Measurements from ENCODE around the gene NRG2. TPM values are rescaled to one million over a fixed set of nuclear protein-coding genes. Genes with fewer than 3 reads are reported as not detected.

Gene NRG2
- total and polyA plus RNA-seq, 8 donors = 1.2 to 5.2 (median 3.0) TPM

DNA sequence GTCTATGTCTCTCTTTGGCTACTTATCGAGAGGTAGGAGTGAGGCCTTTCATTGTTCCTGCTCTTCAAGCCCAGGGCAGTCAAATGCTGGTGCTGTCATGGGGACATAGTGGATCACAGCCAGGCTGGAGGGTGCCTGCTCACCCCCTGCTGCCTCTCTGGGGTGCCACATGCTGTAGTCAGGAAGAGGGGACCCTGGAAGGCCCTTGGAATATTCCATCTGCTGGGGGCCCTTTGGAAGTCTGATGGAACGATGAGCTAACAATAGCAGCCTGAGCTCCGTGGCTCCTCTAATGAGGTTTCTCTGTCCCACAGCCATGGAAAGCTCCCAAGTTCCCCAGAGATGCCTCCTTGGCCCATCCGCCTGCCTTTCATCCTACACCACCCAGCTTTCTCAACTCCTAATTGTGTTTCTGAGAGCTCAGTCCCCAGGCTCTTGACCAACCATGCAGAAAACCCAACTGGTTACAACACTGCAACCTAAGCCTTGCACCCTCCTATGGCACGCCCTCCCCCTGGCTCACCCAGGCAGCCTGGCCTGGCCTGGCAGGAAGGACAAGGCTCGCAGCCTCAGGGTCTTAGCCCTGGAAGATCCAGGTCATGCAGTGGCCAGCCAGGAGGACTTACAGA, 91.7 kb downstream of the NRG2 start:
- no peaks in the 10 kb centered on the region for H3K27me3 ChIP-seq
- TF ChIP-seq, protein P1, sequence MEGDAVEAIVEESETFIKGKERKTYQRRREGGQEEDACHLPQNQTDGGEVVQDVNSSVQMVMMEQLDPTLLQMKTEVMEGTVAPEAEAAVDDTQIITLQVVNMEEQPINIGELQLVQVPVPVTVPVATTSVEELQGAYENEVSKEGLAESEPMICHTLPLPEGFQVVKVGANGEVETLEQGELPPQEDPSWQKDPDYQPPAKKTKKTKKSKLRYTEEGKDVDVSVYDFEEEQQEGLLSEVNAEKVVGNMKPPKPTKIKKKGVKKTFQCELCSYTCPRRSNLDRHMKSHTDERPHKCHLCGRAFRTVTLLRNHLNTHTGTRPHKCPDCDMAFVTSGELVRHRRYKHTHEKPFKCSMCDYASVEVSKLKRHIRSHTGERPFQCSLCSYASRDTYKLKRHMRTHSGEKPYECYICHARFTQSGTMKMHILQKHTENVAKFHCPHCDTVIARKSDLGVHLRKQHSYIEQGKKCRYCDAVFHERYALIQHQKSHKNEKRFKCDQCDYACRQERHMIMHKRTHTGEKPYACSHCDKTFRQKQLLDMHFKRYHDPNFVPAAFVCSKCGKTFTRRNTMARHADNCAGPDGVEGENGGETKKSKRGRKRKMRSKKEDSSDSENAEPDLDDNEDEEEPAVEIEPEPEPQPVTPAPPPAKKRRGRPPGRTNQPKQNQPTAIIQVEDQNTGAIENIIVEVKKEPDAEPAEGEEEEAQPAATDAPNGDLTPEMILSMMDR (IDR thresholded peaks at IDR 0.05) = no peak
- FAIRE-seq (no peak), ATAC-seq (no peak), DNase-seq (no peak)
- intact Hi-C loops (cut with DNase I) = no loop called here
- no peak overlapping the region for H3K27ac ChIP-seq
- WGBS, 2 donors = 94 to 95% methylated on average over 6 of the region's 6 CpGs
- no peaks in the 10 kb centered on the region for H3K9me3 ChIP-seq
- no peak overlapping the region for H3K4me3 ChIP-seq
- no peaks in the 10 kb centered on the region for H3K36me3 ChIP-seq
- H3K4me1 ChIP-seq = no peaks in the 10 kb centered on the region

DNA sequence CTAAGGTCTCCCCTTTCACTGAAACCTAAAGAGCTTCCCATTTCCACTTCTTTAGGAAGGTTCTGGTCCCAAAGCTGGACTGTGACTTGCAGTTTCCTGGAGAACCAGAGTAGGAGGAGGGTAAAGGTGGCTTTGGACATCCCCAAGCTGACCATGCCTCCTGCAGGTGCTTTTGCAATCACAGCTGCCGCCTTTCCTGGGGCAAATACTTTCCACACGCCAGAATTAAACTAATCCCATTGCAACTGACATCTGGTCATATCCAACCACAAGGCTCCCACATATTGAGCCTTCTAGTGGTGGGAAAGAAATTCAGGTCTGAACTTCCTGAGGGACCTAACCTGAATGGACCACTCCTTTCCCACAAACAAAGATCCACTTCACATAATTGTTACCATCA, 92.7 kb downstream of the NRG2 start:
- intact Hi-C loops (cut with DNase I) = no loop called here
- Histone ChIP-seq H3K4me1 (no peaks in the 10 kb centered on the region), H3K27me3 (no peaks in the 10 kb centered on the region), H3K9me3 (no peaks in the 10 kb centered on the region), H3K27ac (no peak overlapping the region), H3K36me3 (no peaks in the 10 kb centered on the region), H3K4me3 (no peak overlapping the region)
- WGBS, 2 donors = 61 to 69% methylated on average over 2 of the region's 2 CpGs
- FAIRE-seq = no peak
- no peak for ATAC-seq
- TF ChIP-seq, protein P1 (IDR thresholded peaks at IDR 0.05) = no peak
- no peak for DNase-seq

DNA sequence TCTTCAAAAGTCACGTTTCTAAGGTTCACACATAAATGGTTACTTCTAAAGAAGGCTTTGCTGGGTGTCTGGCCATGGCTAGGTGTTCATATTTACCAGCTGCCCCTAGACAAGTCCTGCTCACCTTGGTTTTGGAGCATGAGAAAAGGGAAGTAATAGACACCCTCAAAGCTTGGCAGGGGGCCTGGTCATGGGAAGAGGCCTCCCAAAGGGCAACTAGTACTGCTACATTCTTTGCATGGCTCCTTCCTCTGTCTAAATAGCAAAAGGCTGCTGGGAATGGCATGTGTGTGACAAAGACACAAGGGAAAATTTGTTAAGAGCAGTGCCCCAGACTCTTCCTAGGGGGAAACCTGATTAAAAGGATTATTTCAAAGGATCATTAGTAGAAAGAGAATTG, 93.4 kb downstream of the NRG2 start:
- DNase-seq (no peak), ATAC-seq (peak in 2 of 4 donors; percentile 22 to 41), FAIRE-seq (no peak)
- Histone ChIP-seq H3K4me1 (no peaks in the 10 kb centered on the region), H3K4me3 (no peak overlapping the region), H3K9me3 (no peaks in the 10 kb centered on the region), H3K27me3 (no peaks in the 10 kb centered on the region), H3K27ac (no peak overlapping the region), H3K36me3 (no peaks in the 10 kb centered on the region)
- intact Hi-C loops (cut with DNase I) = no loop called here
- whole genome bisulfite sequencing, 2 donors = 83 to 87% methylated on average over 1 of the region's 1 CpG
- TF ChIP-seq, protein P1 (IDR thresholded peaks at IDR 0.05) = no peak

- ATAC-seq (no peak), DNase-seq (no peak), FAIRE-seq (no peak)
- Histone ChIP-seq H3K36me3 (no peaks in the 10 kb centered on the region), H3K27ac (no peak overlapping the region), H3K27me3 (no peaks in the 10 kb centered on the region), H3K4me1 (no peaks in the 10 kb centered on the region), H3K9me3 (no peaks in the 10 kb centered on the region), H3K4me3 (no peak overlapping the region)
- intact Hi-C loops (cut with DNase I) = no loop called here
- TF ChIP-seq, protein P1 (IDR thresholded peaks at IDR 0.05) = no peak
These were observed 95.4 kb downstream of the NRG2 start for GRCh38 chr5:139947727-139948126.

DNA sequence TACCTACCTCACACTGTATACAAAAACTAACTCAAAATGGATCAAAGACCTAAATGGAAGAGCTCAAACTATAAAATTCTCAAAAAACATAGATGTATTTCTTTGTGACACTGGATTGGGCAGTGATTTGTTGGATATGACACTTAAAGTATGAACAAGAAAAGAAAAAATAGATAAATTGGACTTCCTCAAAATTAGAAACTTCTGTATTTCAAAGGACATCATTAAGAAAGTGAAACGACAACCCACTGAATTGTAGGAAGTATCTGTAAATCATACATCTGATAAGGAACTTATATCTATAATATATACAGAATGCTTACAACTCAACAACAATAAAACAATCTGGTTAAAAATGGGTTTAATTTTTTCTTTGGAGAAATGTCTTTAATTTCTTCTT, 96.7 kb downstream of the NRG2 start:
- WGBS, 2 donors = 73 to 90% methylated on average over 1 of the region's 1 CpG
- Histone ChIP-seq H3K4me1 (no peaks in the 10 kb centered on the region), H3K36me3 (no peaks in the 10 kb centered on the region), H3K4me3 (no peak overlapping the region), H3K27me3 (no peaks in the 10 kb centered on the region), H3K27ac (no peak overlapping the region), H3K9me3 (peaks cover 0 to 5% (median 0%) of the 10 kb centered on the region in 4 donors)
- ATAC-seq (no peak), DNase-seq (no peak), FAIRE-seq (peak; percentile 9)
- TF ChIP-seq, protein P1 (IDR thresholded peaks at IDR 0.05) = no peak
- intact Hi-C loops (cut with DNase I) = no loop called here

Data from pancreas (tissue), 10 donors.